ENCODE results near the gene MT4.

Gene MT4

GRCh38 chr16:56551796-56552738 lies 12.8 kb upstream of the MT4 start:
- DNase-seq (ENCODE audit: insufficient read length, low spot score) = no peak
- TF ChIP-seq SPI1 (IDR thresholded peaks at IDR 0.05; ENCODE audit: low read depth, low read length) = peak; percentile 22; the same call in 1 of the 2 replicates
- TF ChIP-seq TAF1 (IDR thresholded peaks at IDR 0.05; ENCODE audit: low read depth, low read length) = no peak
- FAIRE-seq = no peak

DNA sequence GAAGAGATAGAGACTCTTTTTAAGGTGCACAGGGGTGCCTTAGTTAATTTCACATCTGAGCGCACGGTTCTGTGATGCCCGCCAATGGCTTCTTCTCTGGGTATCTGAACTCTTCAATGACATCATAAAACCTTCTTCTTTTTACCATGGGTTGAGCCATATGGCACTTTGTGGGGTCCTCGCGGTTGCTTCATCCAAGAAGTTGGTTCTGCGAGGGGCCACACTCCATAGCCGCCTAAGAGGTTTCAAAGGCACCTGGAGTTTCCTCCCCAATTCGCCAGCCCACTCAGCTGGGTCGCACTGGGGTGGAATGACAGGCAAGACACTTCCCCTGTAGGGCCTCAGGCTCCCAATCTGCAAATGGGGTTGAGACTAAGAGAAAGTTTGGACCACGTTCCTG lies 10.4 kb upstream of the MT4 start:
- DNase-seq (ENCODE audit: insufficient read length, low spot score) (no peak), FAIRE-seq (no peak)
- TF ChIP-seq POLR2A (IDR thresholded peaks at IDR 0.05; ENCODE audit: low read depth, low read length) = no peak

GRCh38 chr16:56558024-56558747 lies 6.7 kb upstream of the MT4 start:
- no peak for DNase-seq (ENCODE audit: insufficient read length, low spot score)
- no peak for FAIRE-seq
- TF ChIP-seq POLR2A (IDR thresholded peaks at IDR 0.05; ENCODE audit: low read depth, low read length) (no peak), POU2F2 (IDR thresholded peaks at IDR 0.05; ENCODE audit: low read depth, low read length) (no peak), TAF1 (IDR thresholded peaks at IDR 0.05; ENCODE audit: low read depth, low read length) (no peak), POLR2AphosphoS5 (IDR thresholded peaks at IDR 0.05; ENCODE audit: low read depth, low read length) (no peak), SPI1 (IDR thresholded peaks at IDR 0.05; ENCODE audit: low read depth, low read length) (no peak), PAX5 (IDR thresholded peaks at IDR 0.05; ENCODE audit: insufficient read depth, low read length, severe bottlenecking) (no peak)

DNA sequence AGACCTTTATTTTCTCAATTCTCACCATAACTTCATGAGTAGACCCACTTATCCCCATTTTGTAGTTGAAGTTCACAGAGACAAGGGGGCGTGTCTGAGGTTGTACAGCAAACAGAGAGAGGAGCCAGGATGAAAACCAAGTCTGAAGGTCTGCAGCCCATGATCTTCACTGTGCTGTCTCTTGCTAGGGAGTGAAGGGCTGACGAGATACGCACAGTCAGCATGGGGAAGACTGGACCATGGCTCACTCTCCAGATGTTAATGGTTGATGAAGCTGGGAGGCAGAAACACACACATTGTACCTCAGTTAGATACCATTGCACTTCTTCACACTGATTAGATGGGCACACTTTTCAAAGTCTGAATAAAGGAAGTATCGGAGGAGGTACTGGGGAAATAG lies 5.8 kb upstream of the MT4 start:
- DNase-seq (ENCODE audit: insufficient read length, low spot score) (no peak), FAIRE-seq (no peak)
- TF ChIP-seq POU2F2 (IDR thresholded peaks at IDR 0.05; ENCODE audit: low read depth, low read length) (no peak), POLR2AphosphoS5 (IDR thresholded peaks at IDR 0.05; ENCODE audit: low read depth, low read length) (no peak), TAF1 (IDR thresholded peaks at IDR 0.05; ENCODE audit: low read depth, low read length) (no peak), POLR2A (IDR thresholded peaks at IDR 0.05; ENCODE audit: low read depth, low read length) (no peak), PAX5 (IDR thresholded peaks at IDR 0.05; ENCODE audit: insufficient read depth, low read length, severe bottlenecking) (no peak), SPI1 (IDR thresholded peaks at IDR 0.05; ENCODE audit: low read depth, low read length) (no peak)

GRCh38 chr16:56560447-56560846 lies 4.4 kb upstream of the MT4 start:
- FAIRE-seq (no peak), DNase-seq (ENCODE audit: insufficient read length, low spot score) (no peak)
- TF ChIP-seq POLR2A (IDR thresholded peaks at IDR 0.05; ENCODE audit: low read depth, low read length) (no peak), TAF1 (IDR thresholded peaks at IDR 0.05; ENCODE audit: low read depth, low read length) (no peak), POU2F2 (IDR thresholded peaks at IDR 0.05; ENCODE audit: low read depth, low read length) (no peak), PAX5 (IDR thresholded peaks at IDR 0.05; ENCODE audit: insufficient read depth, low read length, severe bottlenecking) (no peak), POLR2AphosphoS5 (IDR thresholded peaks at IDR 0.05; ENCODE audit: low read depth, low read length) (no peak), SPI1 (IDR thresholded peaks at IDR 0.05; ENCODE audit: low read depth, low read length) (no peak)

- DNase-seq (ENCODE audit: insufficient read length, low spot score) = no peak
Measured at GRCh38 chr16:56561126-56561525, 3.7 kb upstream of the MT4 start.

GRCh38 chr16:56569971-56570370 lies 5.1 kb downstream of the MT4 start:
- TF ChIP-seq POLR2AphosphoS5 (IDR thresholded peaks at IDR 0.05; ENCODE audit: low read depth, low read length) (no peak), POU2F2 (IDR thresholded peaks at IDR 0.05; ENCODE audit: low read depth, low read length) (no peak), SPI1 (IDR thresholded peaks at IDR 0.05; ENCODE audit: low read depth, low read length) (no peak), PAX5 (IDR thresholded peaks at IDR 0.05; ENCODE audit: insufficient read depth, low read length, severe bottlenecking) (no peak), POLR2A (IDR thresholded peaks at IDR 0.05; ENCODE audit: low read depth, low read length) (no peak), TAF1 (IDR thresholded peaks at IDR 0.05; ENCODE audit: low read depth, low read length) (no peak)

More at GRCh38 chr16:56561126-56561525, 3.7 kb upstream of the MT4 start:
- FAIRE-seq = no peak
- TF ChIP-seq POLR2A (IDR thresholded peaks at IDR 0.05; ENCODE audit: low read depth, low read length) (no peak), POU2F2 (IDR thresholded peaks at IDR 0.05; ENCODE audit: low read depth, low read length) (no peak), SPI1 (IDR thresholded peaks at IDR 0.05; ENCODE audit: low read depth, low read length) (no peak), TAF1 (IDR thresholded peaks at IDR 0.05; ENCODE audit: low read depth, low read length) (no peak), POLR2AphosphoS5 (IDR thresholded peaks at IDR 0.05; ENCODE audit: low read depth, low read length) (no peak), PAX5 (IDR thresholded peaks at IDR 0.05; ENCODE audit: insufficient read depth, low read length, severe bottlenecking) (no peak)

GRCh38 chr16:56571525-56571924 lies 6.7 kb downstream of the MT4 start:
- FAIRE-seq (no peak), DNase-seq (ENCODE audit: insufficient read length, low spot score) (no peak)
- no peak for TF ChIP-seq POLR2A (IDR thresholded peaks at IDR 0.05; ENCODE audit: low read depth, low read length)
- TF ChIP-seq SPI1 (IDR thresholded peaks at IDR 0.05; ENCODE audit: low read depth, low read length) = no peak
- no peak for TF ChIP-seq PAX5 (IDR thresholded peaks at IDR 0.05; ENCODE audit: insufficient read depth, low read length, severe bottlenecking)
- TF ChIP-seq POLR2AphosphoS5 (IDR thresholded peaks at IDR 0.05; ENCODE audit: low read depth, low read length) = no peak
- no peak for TF ChIP-seq POU2F2 (IDR thresholded peaks at IDR 0.05; ENCODE audit: low read depth, low read length)
- no peak for TF ChIP-seq TAF1 (IDR thresholded peaks at IDR 0.05; ENCODE audit: low read depth, low read length)

More at GRCh38 chr16:56569971-56570370, 5.1 kb downstream of the MT4 start:
- no peak for DNase-seq (ENCODE audit: insufficient read length, low spot score)
- no peak for FAIRE-seq

DNA sequence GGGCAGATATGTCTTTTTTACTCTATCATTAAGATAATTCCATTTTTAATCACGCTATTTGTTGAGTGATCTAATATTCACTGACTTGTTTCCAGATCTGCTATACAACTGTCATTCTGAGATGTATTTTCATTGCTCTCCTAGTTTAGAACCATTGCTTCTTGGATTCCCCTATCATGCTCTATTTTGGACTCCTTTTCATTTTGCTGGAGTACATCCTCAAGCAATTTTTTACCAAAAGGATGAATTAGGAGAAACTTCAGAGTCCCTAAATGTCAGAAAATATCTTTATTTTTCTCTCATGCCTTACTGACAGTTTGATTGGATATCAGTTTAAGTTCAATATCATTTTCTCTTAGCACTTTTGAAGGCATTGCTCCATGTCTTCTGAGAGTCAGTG lies 9.8 kb downstream of the MT4 start:
- TF ChIP-seq TAF1 (IDR thresholded peaks at IDR 0.05; ENCODE audit: low read depth, low read length) (no peak), POLR2AphosphoS5 (IDR thresholded peaks at IDR 0.05; ENCODE audit: low read depth, low read length) (no peak), POU2F2 (IDR thresholded peaks at IDR 0.05; ENCODE audit: low read depth, low read length) (no peak), SPI1 (IDR thresholded peaks at IDR 0.05; ENCODE audit: low read depth, low read length) (no peak)
- FAIRE-seq = no peak

More for the DNA sequence above, 9.8 kb downstream of the MT4 start:
- DNase-seq (ENCODE audit: insufficient read length, low spot score) = no peak
